B cell (primary cell): Measurements from ENCODE around the gene NEK5. TPM values are rescaled to one million over a fixed set of nuclear protein-coding genes. Genes with fewer than 3 reads are reported as not detected.
"Not testable (repeated sequence)": the region's sequence is repeated elsewhere in the genome, so short reads cannot be mapped to it uniquely, and the experiment has no call there.

Experiments
- ATAC-seq: fragments of 200-7000 bp; cut with Tn5 transposase; one replicate; pipeline ENCODE4 v1.10.0; 2021; ENCODE audit warnings: low read depth, mild to moderate bottlenecking, moderate number of reproducible peaks, moderate library complexity
- CTCF ChIA-PET: fragments of 350-600 bp; sonication (Branson Sonifier 250); formaldehyde crosslinking; loops from one replicate; lab custom pipeline; 2021; ENCODE audit warnings: antibody characterized with exemption, inconsistent platforms; lab: Charles Lee
- POLR2A ChIA-PET: fragments of 350-600 bp; sonication (Branson Sonifier 250); formaldehyde crosslinking; loops from one replicate; lab custom pipeline; 2021; ENCODE audit warnings: antibody characterized with exemption; lab: Charles Lee
- DNase-seq: peaks from one replicate; pipeline ENCODE4 v3.0.0; 2013
- H2AFZ ChIP-seq: 2 replicates; pipeline ENCODE4 v1.6.1; 2012; ENCODE audit warnings: mild to moderate bottlenecking, low read depth, low read length; ENCODE audit not compliant: insufficient read depth, poor library complexity, severe bottlenecking
- H3K27ac ChIP-seq, 2 donors: 1 replicate in 1 of 2; 2 replicates in 1 of 2; pipeline ENCODE4 v1.5.1; 2012 to 2013; ENCODE audit warnings: low read length in 2 of 2, mild to moderate bottlenecking in 2 of 2, moderate library complexity in 1 of 2
- H3K27me3 ChIP-seq, 4 experiments: fragments of 200-600 bp in 1 of 4; sonication (generic) in 1 of 4; replicated peaks in 1 of 4; 1 replicate in 2 of 4; 2 replicates in 2 of 4; pipeline versions ENCODE4 v1.6.1 to v1.7.0; 2013 to 2016; ENCODE audit warnings: low read length in 3 of 4, mild to moderate bottlenecking in 2 of 4, mixed read lengths in 1 of 4, moderate library complexity in 1 of 4; ENCODE audit not compliant: insufficient read depth in 4 of 4, control insufficient read depth in 3 of 4; ENCODE audit errors: control extremely low read depth in 1 of 4
- H3K36me3 ChIP-seq, 2 experiments: replicated peaks in 1 of 2; 1 replicate in 1 of 2; 2 replicates in 1 of 2; pipeline versions ENCODE4 v1.6.1 to v1.7.1; 2013; ENCODE audit warnings: low read length in 1 of 2; ENCODE audit not compliant: insufficient read depth in 2 of 2, control insufficient read depth in 1 of 2; ENCODE audit errors: control extremely low read depth in 1 of 2, extremely low read depth in 1 of 2
- H3K4me1 ChIP-seq, 2 donors: fragments of 200-600 bp in 1 of 2; sonication (generic) in 1 of 2; 1 replicate in 1 of 2; 2 replicates in 1 of 2; pipeline versions ENCODE4 v1.5.1 to v1.6.1; 2013 to 2017; ENCODE audit warnings: low read length in 2 of 2; ENCODE audit not compliant: control insufficient read depth in 2 of 2, insufficient read depth in 2 of 2
- H3K4me2 ChIP-seq: replicated peaks from 2 replicates; pipeline ENCODE3; 2012; ENCODE audit warnings: mild to moderate bottlenecking, low read depth, low read length; ENCODE audit not compliant: poor library complexity, severe bottlenecking
- H3K4me3 ChIP-seq, 5 experiments: fragments of 200-600 bp in 1 of 5; sonication (generic) in 1 of 5; 1 replicate in 3 of 5; 2 replicates in 2 of 5; pipeline versions ENCODE4 v1.5.1 to v1.7.0; 2011 to 2016; ENCODE audit warnings: low read length in 4 of 5, mild to moderate bottlenecking in 4 of 5, low read depth in 2 of 5, control low read depth in 1 of 5, moderate library complexity in 1 of 5; ENCODE audit not compliant: insufficient read depth in 1 of 5; ENCODE audit errors: control extremely low read depth in 1 of 5, extremely low read depth in 1 of 5
- H3K79me2 ChIP-seq: fragments of 200-600 bp; sonication (generic); one replicate; pipeline ENCODE4 v1.6.0; 2016; ENCODE audit warnings: low read length; ENCODE audit not compliant: control insufficient read depth, insufficient read depth
- H3K9ac ChIP-seq: fragments of 200-600 bp; sonication (generic); 2 replicates; pipeline ENCODE4 v1.6.1; 2017; ENCODE audit warnings: mild to moderate bottlenecking, low read length, moderate library complexity
- H3K9me3 ChIP-seq, 3 donors: one replicate each; pipeline versions ENCODE4 v1.6.1 to v1.7.1; 2013; ENCODE audit warnings: low read length in 2 of 3; ENCODE audit not compliant: control insufficient read depth in 2 of 3, insufficient read depth in 1 of 3; ENCODE audit errors: control extremely low read depth in 1 of 3
- H4K20me1 ChIP-seq: 2 replicates; pipeline ENCODE4 v1.6.0; 2012; ENCODE audit warnings: mild to moderate bottlenecking, low read length; ENCODE audit not compliant: insufficient read depth, control insufficient read depth, poor library complexity, severe bottlenecking
- H3K27ac Mint-ChIP-seq: one replicate; pipeline ENCODE4 v1.8.0; 2021; ENCODE audit warnings: mixed read lengths
- H3K27me3 Mint-ChIP-seq: one replicate; pipeline ENCODE4 v1.8.0; 2021; ENCODE audit warnings: mixed read lengths
- H3K4me1 Mint-ChIP-seq: one replicate; pipeline ENCODE4 v1.8.0; 2021; ENCODE audit warnings: mixed read lengths
- H3K4me3 Mint-ChIP-seq: one replicate; pipeline ENCODE4 v1.8.0; 2021; ENCODE audit warnings: mixed read lengths
- H3K9me3 Mint-ChIP-seq: one replicate; pipeline ENCODE4 v1.8.0; 2022; ENCODE audit warnings: mixed read lengths; ENCODE audit not compliant: insufficient read depth
- EZH2 ChIP-seq: IDR thresholded peaks from 2 replicates; pipeline ENCODE4 v1.6.1; 2012; ENCODE audit warnings: borderline replicate concordance, low read depth, mild to moderate bottlenecking, moderate library complexity, low read length; ENCODE audit not compliant: insufficient read depth, poor library complexity, severe bottlenecking
- WGBS: methylation state at CpG from one replicate; pipeline ENCODE4 v1.1.5; 2013; ENCODE audit warnings: missing lambda C conversion rate; ENCODE audit not compliant: insufficient coverage; 5-methylcytosine and 5-hydroxymethylcytosine counted together
- intact Hi-C: fragments of 100-400 bp; cut with micrococcal nuclease; formaldehyde crosslinking; loops from one replicate; pipeline ENCODE4 v1.10.0; 2022
- polyA plus RNA-seq: library from polyadenylated mRNA; depleted of rRNA; stranded (reverse); fragments of >200 nt; gene quantifications from 2 replicates; pipeline ENCODE4 v1.2.3, GENCODE V29; 2012
- total RNA-seq, 2 donors: library from RNA; stranded (reverse); fragments of 120-200 nt in 1 of 2; gene quantifications; 1 replicate in 1 of 2; 2 replicates in 1 of 2; pipeline versions ENCODE4 v1.2.3 to v1.2.4, GENCODE V29; 2013 to 2022
- TF ChIP-seq, protein P1 (sequence below): fragments of 200-600 bp; IDR thresholded peaks from one replicate; pipeline ENCODE4 v1.8.0; 2022; ENCODE audit warnings: antibody characterized with exemption, mild to moderate bottlenecking

Gene NEK5
- total and polyA plus RNA-seq, 2 donors (not counting 1 experiment from before 2014, with no cell fraction given): not detected

DNA sequence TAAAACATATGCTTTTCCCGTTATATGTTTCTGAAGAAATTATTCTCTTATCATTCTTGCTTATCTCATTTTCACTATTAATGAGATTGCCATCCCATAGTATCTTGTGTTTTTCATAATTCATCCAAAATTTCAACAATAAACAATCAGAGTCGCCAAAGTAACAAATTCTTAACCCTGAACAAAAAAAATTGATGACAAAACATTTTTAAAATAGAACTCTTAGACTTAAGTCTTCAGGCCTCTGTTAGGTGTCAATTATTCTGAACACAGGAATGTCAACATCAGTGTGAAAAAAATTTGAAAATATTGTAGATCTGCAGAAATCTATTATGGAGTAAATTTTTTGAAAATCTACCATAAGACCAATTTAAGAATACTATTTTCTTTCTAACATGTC lies 37.4 kb downstream of the NEK5 start:
- ChIA-PET POLR2A (no interaction called here), CTCF (no interaction called here)
- DNase-seq (no peak), ATAC-seq (no peak)
- Histone ChIP-seq H3K4me2 (no peak overlapping the region), H3K4me3 (no peak overlapping the region), H3K36me3 (no peaks in the 10 kb centered on the region), H3K79me2 (no peaks in the 10 kb centered on the region), H3K9ac (no peak overlapping the region), H3K4me1 (no peaks in the 10 kb centered on the region), H3K9me3 (no peaks in the 10 kb centered on the region), H3K27ac (no peak overlapping the region), H4K20me1 (no peaks in the 10 kb centered on the region), H2AFZ (no peak overlapping the region), H3K27me3 (no peaks in the 10 kb centered on the region)
- peaks cover 12% of the 10 kb centered on the region for H3K27me3 Mint-ChIP-seq
- TF ChIP-seq, protein P1, sequence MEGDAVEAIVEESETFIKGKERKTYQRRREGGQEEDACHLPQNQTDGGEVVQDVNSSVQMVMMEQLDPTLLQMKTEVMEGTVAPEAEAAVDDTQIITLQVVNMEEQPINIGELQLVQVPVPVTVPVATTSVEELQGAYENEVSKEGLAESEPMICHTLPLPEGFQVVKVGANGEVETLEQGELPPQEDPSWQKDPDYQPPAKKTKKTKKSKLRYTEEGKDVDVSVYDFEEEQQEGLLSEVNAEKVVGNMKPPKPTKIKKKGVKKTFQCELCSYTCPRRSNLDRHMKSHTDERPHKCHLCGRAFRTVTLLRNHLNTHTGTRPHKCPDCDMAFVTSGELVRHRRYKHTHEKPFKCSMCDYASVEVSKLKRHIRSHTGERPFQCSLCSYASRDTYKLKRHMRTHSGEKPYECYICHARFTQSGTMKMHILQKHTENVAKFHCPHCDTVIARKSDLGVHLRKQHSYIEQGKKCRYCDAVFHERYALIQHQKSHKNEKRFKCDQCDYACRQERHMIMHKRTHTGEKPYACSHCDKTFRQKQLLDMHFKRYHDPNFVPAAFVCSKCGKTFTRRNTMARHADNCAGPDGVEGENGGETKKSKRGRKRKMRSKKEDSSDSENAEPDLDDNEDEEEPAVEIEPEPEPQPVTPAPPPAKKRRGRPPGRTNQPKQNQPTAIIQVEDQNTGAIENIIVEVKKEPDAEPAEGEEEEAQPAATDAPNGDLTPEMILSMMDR: no peak
- no peak for TF ChIP-seq EZH2
- no CpG with 5 or more reads among the region's 2 CpGs for WGBS
- H3K4me1 Mint-ChIP-seq: no peaks in the 10 kb centered on the region
- H3K9me3 Mint-ChIP-seq: no peaks in the 10 kb centered on the region
- H3K27ac Mint-ChIP-seq: no peak overlapping the region
- intact Hi-C loops: loop anchor here (10.0 kb wide), 1 partner anchor 47 kb away; no protein-coding TSS in a partner anchor
- H3K4me3 Mint-ChIP-seq: no peak overlapping the region

DNA sequence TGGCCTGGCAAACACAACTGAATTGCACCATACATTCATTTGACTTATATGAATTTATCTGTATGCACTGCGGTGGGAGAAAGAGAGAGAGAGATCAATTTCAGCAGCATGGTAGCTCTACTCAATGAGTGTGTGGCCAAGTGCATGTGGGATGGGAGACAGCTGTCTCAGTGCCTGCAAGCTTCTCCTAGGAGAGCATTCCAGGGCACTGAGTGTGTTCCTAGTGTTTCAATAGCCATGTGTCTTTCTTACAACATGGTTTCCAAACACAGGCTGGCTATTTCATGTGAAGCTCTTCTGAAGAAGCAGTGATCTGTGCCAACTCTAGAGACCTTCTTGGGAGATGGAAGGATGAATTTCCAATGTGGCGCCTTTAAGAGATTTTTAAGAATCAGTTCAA lies 43.5 kb downstream of the NEK5 start:
- no peak overlapping the region for H3K27ac ChIP-seq
- WGBS: 100% methylated on average over 1 of the region's 2 CpGs

DNA sequence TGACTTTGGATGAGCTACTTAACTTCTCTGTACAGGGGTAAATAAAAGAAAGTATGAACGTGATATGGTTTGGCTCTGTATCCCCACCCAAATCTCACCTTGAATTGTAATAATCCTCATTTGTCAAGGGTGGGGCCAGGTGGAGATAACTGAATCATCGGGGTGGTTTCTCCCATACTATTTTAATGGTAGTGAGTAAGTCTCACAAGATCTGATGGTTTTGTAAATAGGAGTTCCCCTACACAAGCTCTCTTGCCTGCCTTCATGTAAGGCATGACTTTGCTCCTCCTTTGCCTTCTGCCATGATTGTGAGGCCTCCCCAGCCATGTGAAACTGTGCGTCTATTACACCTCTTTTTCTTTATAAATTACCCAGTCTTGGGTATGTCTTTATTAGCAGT lies 43.9 kb downstream of the NEK5 start:
- H3K9me3 ChIP-seq: not testable (repeated sequence)
- CTCF ChIA-PET: interaction anchor here (1.7 kb wide), 1 partner anchor 43 kb away, joined by 4 read pairs; no protein-coding TSS in a partner anchor
- WGBS: no CpG with 5 or more reads among the region's 3 CpGs

More for the DNA sequence above, 43.5 kb downstream of the NEK5 start:
- Histone ChIP-seq H3K36me3 (no peaks in the 10 kb centered on the region), H3K4me3 (no peak overlapping the region), H3K9ac (no peak overlapping the region), H3K4me2 (no peak overlapping the region), H4K20me1 (no peaks in the 10 kb centered on the region), H3K9me3 (no peaks in the 10 kb centered on the region), H3K79me2 (no peaks in the 10 kb centered on the region), H3K4me1 (no peaks in the 10 kb centered on the region), H3K27me3 (no peaks in the 10 kb centered on the region), H2AFZ (no peak overlapping the region)
- Mint-ChIP-seq H3K9me3 (no peaks in the 10 kb centered on the region), H3K27me3 (peaks cover 6% of the 10 kb centered on the region), H3K4me1 (no peaks in the 10 kb centered on the region), H3K27ac (no peak overlapping the region), H3K4me3 (no peak overlapping the region)
- intact Hi-C loops: no loop called here
- no peak for ATAC-seq
- TF ChIP-seq, protein P1: no peak
- no peak for TF ChIP-seq EZH2
- POLR2A ChIA-PET: no interaction called here
- CTCF ChIA-PET: interaction anchor here (1.7 kb wide), 1 partner anchor 42 kb away, joined by 4 read pairs; no protein-coding TSS in a partner anchor
- no peak for DNase-seq

More for the DNA sequence above, 43.9 kb downstream of the NEK5 start:
- H3K4me3 Mint-ChIP-seq, H3K4me2 ChIP-seq, H3K4me1 ChIP-seq, DNase-seq, H3K79me2 ChIP-seq, H3K27me3 ChIP-seq, H3K9ac ChIP-seq, H3K27ac Mint-ChIP-seq, POLR2A ChIA-PET, H3K9me3 Mint-ChIP-seq, H3K27me3 Mint-ChIP-seq, H3K27ac ChIP-seq, intact Hi-C loops, ATAC-seq, H3K36me3 ChIP-seq, H4K20me1 ChIP-seq, H2AFZ ChIP-seq, H3K4me3 ChIP-seq, H3K4me1 Mint-ChIP-seq: not testable (repeated sequence)
